CD4-positive, alpha-beta T cell treated with Interleukin-10 for 1 hour (primary cell): ENCODE measurements around the gene VPS39.

ENCODE experiments used
- DNase-seq: peaks from one replicate; pipeline ENCODE4 v3.0.0-alpha.2; 2020

VPS39 gene

GRCh38 chr15:42199126-42199525, 9.0 kb downstream of the VPS39 start:
- no peak for DNase-seq

GRCh38 chr15:42198516-42198915, 9.6 kb downstream of the VPS39 start:
- DNase-seq = no peak

GRCh38 chr15:42194513-42194912, 13.6 kb downstream of the VPS39 start:
- DNase-seq = no peak

- no peak for DNase-seq
These were observed 14.7 kb downstream of the VPS39 start for GRCh38 chr15:42193383-42193782.

GRCh38 chr15:42191610-42192346, 16.3 kb downstream of the VPS39 start:
- no peak for DNase-seq

GRCh38 chr15:42190370-42190769, 17.7 kb downstream of the VPS39 start:
- DNase-seq = no peak

GRCh38 chr15:42185801-42186200, 22.3 kb downstream of the VPS39 start:
- no peak for DNase-seq

GRCh38 chr15:42184736-42185135, 23.4 kb downstream of the VPS39 start:
- no peak for DNase-seq

- DNase-seq = no peak
These were observed 23.8 kb downstream of the VPS39 start for GRCh38 chr15:42184296-42184695.

GRCh38 chr15:42182961-42183360, 25.1 kb downstream of the VPS39 start:
- DNase-seq = no peak

- DNase-seq = no peak
These were observed 25.7 kb downstream of the VPS39 start for GRCh38 chr15:42182328-42182886.

- DNase-seq = no peak
These were observed 30.0 kb downstream of the VPS39 start for GRCh38 chr15:42178056-42178455.

GRCh38 chr15:42175671-42176070, 32.4 kb downstream of the VPS39 start:
- DNase-seq = no peak

GRCh38 chr15:42172475-42172874, 35.6 kb downstream of the VPS39 start:
- DNase-seq = no peak

- DNase-seq = no peak
These were observed 36.3 kb downstream of the VPS39 start for GRCh38 chr15:42171795-42172194.

- peak; percentile 3 for DNase-seq
These were observed 37.0 kb downstream of the VPS39 start for GRCh38 chr15:42171122-42171521.

GRCh38 chr15:42166225-42166940, 41.7 kb downstream of the VPS39 start:
- DNase-seq = no peak

- no peak for DNase-seq
These were observed 43.0 kb downstream of the VPS39 start for GRCh38 chr15:42165106-42165505.

- no peak for DNase-seq
These were observed 44.1 kb downstream of the VPS39 start for GRCh38 chr15:42163947-42164550.

GRCh38 chr15:42163291-42163690, 44.8 kb downstream of the VPS39 start:
- DNase-seq = no peak

- DNase-seq = no peak
These were observed 48.0 kb downstream of the VPS39 start for GRCh38 chr15:42160136-42160535.

GRCh38 chr15:42159381-42160015, 48.6 kb downstream of the VPS39 start:
- no peak for DNase-seq

GRCh38 chr15:42158941-42159340, 49.2 kb downstream of the VPS39 start:
- DNase-seq = no peak
